ENCODE results near the gene SLC9A1. TPM values are rescaled to one million over a fixed set of nuclear protein-coding genes. Genes with fewer than 3 reads are reported as not detected.
"Not testable (repeated sequence)": the region's sequence is repeated elsewhere in the genome, so short reads cannot be mapped to it uniquely, and the experiment has no call there.

SLC9A1 gene
- total RNA-seq (10.9 and 13.9 TPM in 2 replicates), polyA plus RNA-seq (18.7 and 19.4 TPM in 2 replicates)

- H3K27me3 ChIP-seq, result no peaks in the 10 kb centered on the region
- peaks cover 25% of the 10 kb centered on the region for H3K4me1 ChIP-seq (ENCODE audit: low read depth)
- peak within 1 kb of the TSS; percentile 36 for H3K4me3 ChIP-seq
- DNase-seq (ENCODE audit: low read depth in 1 of 2, low spot score in 1 of 2), result peak; percentile 94 to 96
- H3K36me3 ChIP-seq, result no peaks in the 10 kb centered on the region
- H3K9me3 ChIP-seq (ENCODE audit: low read depth), result no peaks in the 10 kb centered on the region
- peak within 1 kb of the TSS; percentile 54 for H3K27ac ChIP-seq
- peak; percentile 82 for TF ChIP-seq CTCF (IDR thresholded peaks at IDR 0.05; ENCODE audit: low read depth, low read length)
These were observed at the start of gene SLC9A1 for GRCh38 chr1:27154991-27155781. SLC9A1 (minus strand) TSS chr1:27155125; CDS start chr1:27154334, 791 bp downstream.

- TF ChIP-seq CTCF (IDR thresholded peaks at IDR 0.05; ENCODE audit: low read depth, low read length), result no peak
- Histone ChIP-seq H3K4me1 (ENCODE audit: low read depth) (no peaks in the 10 kb centered on the region), H3K27me3 (no peaks in the 10 kb centered on the region), H3K4me3 (no peak overlapping the region), H3K36me3 (no peaks in the 10 kb centered on the region), H3K27ac (no peak overlapping the region), H3K9me3 (ENCODE audit: low read depth) (no peaks in the 10 kb centered on the region)
- DNase-seq (ENCODE audit: low read depth in 1 of 2, low spot score in 1 of 2), result peak in 1 of 2 donors; percentile 5
These were observed 49.0 kb upstream of the SLC9A1 start for GRCh38 chr1:27203946-27204345.

GRCh38 chr1:27201295-27201694 is 46.4 kb upstream of the SLC9A1 start:
- H3K4me3 ChIP-seq, result no peak overlapping the region
- DNase-seq (ENCODE audit: low read depth in 1 of 2, low spot score in 1 of 2), result no peak
- no peaks in the 10 kb centered on the region for H3K27me3 ChIP-seq
- no peak overlapping the region for H3K27ac ChIP-seq
- no peak for TF ChIP-seq CTCF (IDR thresholded peaks at IDR 0.05; ENCODE audit: low read depth, low read length)
- no peaks in the 10 kb centered on the region for H3K36me3 ChIP-seq
- no peaks in the 10 kb centered on the region for H3K4me1 ChIP-seq (ENCODE audit: low read depth)
- H3K9me3 ChIP-seq (ENCODE audit: low read depth), result no peaks in the 10 kb centered on the region

GRCh38 chr1:27193194-27193593 is 38.3 kb upstream of the SLC9A1 start:
- no peaks in the 10 kb centered on the region for H3K27me3 ChIP-seq
- no peak for DNase-seq (ENCODE audit: low read depth in 1 of 2, low spot score in 1 of 2)
- H3K27ac ChIP-seq, result no peak overlapping the region
- no peaks in the 10 kb centered on the region for H3K9me3 ChIP-seq (ENCODE audit: low read depth)
- no peak overlapping the region for H3K4me3 ChIP-seq
- no peaks in the 10 kb centered on the region for H3K4me1 ChIP-seq (ENCODE audit: low read depth)
- no peaks in the 10 kb centered on the region for H3K36me3 ChIP-seq
- TF ChIP-seq CTCF (IDR thresholded peaks at IDR 0.05; ENCODE audit: low read depth, low read length), result no peak

- no peak for DNase-seq (ENCODE audit: low read depth in 1 of 2, low spot score in 1 of 2)
- no peaks in the 10 kb centered on the region for H3K9me3 ChIP-seq (ENCODE audit: low read depth)
- H3K4me3 ChIP-seq, result no peak overlapping the region
- H3K36me3 ChIP-seq, result no peaks in the 10 kb centered on the region
- H3K4me1 ChIP-seq (ENCODE audit: low read depth), result no peaks in the 10 kb centered on the region
- H3K27me3 ChIP-seq, result no peaks in the 10 kb centered on the region
- H3K27ac ChIP-seq, result no peak overlapping the region
- TF ChIP-seq CTCF (IDR thresholded peaks at IDR 0.05; ENCODE audit: low read depth, low read length), result no peak
These were observed 37.2 kb upstream of the SLC9A1 start for GRCh38 chr1:27192039-27192529.

GRCh38 chr1:27184665-27185064 is 29.7 kb upstream of the SLC9A1 start:
- not testable (repeated sequence) for H3K4me1 ChIP-seq (ENCODE audit: low read depth); H3K4me3 ChIP-seq; H3K27me3 ChIP-seq; H3K27ac ChIP-seq; H3K36me3 ChIP-seq; H3K9me3 ChIP-seq (ENCODE audit: low read depth); DNase-seq (ENCODE audit: low read depth in 1 of 2, low spot score in 1 of 2)
